HAP-1 (cell line): ENCODE results near the gene GUF1.

ENCODE experiments used
- DNase-seq, 2 experiments: peaks; one replicate each; pipeline ENCODE4 v3.0.0-alpha.2; 2016 to 2020; ENCODE audit warnings: low spot score in 2 of 2
- H3K27me3 ChIP-seq: fragments of 250-450 bp; sonication (Bioruptor Pico); 2 replicates; pipeline ENCODE4 v1.5.1; 2020; ENCODE audit warnings: low read depth, mild to moderate bottlenecking, moderate library complexity
- H3K36me3 ChIP-seq: fragments of 250-450 bp; sonication (Bioruptor Pico); replicated peaks from 2 replicates; pipeline ENCODE4 v1.5.1; 2020; ENCODE audit warnings: mild to moderate bottlenecking
- H3K4me1 ChIP-seq: fragments of 250-450 bp; sonication (Bioruptor Pico); 2 replicates; pipeline ENCODE4 v1.5.1; 2020; ENCODE audit warnings: mild to moderate bottlenecking
- H3K4me3 ChIP-seq: fragments of 250-450 bp; sonication (Bioruptor Pico); 2 replicates; pipeline ENCODE4 v1.5.1; 2020; ENCODE audit warnings: mild to moderate bottlenecking, moderate library complexity
- H3K9me3 ChIP-seq: fragments of 250-450 bp; sonication (Bioruptor Pico); 2 replicates; pipeline ENCODE4 v1.5.1; 2020; ENCODE audit warnings: mild to moderate bottlenecking, moderate library complexity
- in situ Hi-C: fragments of 300-500 bp; cut with MboI; formaldehyde crosslinking; loops from 3 replicates; pipeline ENCODE4 v1.14.3; 2020; ENCODE audit warnings: low sequenced_read_pairs, inconsistent platforms, mixed read lengths

Gene GUF1, protein sequence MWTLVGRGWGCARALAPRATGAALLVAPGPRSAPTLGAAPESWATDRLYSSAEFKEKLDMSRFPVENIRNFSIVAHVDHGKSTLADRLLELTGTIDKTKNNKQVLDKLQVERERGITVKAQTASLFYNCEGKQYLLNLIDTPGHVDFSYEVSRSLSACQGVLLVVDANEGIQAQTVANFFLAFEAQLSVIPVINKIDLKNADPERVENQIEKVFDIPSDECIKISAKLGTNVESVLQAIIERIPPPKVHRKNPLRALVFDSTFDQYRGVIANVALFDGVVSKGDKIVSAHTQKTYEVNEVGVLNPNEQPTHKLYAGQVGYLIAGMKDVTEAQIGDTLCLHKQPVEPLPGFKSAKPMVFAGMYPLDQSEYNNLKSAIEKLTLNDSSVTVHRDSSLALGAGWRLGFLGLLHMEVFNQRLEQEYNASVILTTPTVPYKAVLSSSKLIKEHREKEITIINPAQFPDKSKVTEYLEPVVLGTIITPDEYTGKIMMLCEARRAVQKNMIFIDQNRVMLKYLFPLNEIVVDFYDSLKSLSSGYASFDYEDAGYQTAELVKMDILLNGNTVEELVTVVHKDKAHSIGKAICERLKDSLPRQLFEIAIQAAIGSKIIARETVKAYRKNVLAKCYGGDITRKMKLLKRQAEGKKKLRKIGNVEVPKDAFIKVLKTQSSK

DNA sequence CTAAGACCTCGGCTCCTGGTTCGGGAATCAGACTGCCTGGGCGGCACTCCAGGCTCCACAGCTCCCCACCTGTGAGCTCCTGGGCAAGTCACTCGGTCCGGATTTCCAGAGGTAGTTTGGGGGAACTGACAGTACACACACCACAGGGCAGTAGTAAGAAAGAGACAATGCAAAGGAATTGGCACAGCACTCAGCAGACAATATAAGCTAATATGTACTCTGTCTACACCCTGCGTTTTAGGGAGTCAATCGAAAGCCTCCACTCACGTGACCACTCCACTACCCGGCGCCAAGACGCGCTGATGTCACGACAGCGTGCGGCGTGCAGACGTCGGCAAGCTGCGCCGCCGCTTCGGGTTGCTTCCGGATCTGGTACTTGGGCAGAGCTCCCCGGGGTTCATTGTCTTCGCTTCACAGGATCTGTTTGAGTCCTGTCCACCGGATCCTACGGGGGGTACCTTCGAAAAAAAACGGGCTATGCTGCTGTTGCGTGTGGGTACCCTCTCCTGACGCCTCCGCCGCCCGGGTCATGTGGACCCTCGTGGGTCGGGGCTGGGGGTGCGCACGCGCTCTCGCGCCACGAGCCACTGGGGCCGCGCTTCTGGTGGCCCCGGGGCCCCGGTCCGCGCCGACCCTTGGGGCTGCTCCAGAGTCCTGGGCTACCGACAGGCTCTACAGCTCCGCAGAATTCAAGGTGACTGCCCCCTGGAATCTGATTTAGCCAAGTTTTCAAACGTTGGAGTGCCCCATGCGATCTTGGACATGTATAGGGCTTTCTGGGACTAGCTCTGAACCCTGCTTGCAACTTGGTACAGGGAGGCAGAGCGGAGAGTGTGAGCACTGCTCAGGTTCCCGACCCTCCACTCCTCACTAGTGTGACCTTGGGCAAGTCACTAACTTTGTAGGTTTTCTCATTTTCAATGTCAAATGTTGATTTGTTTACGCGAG lies at the start of gene GUF1:
GUF1 (plus strand) TSS at position 327 of the 948 bp plus-strand sequence; CDS start at position 530, 203 bp downstream.
- Histone ChIP-seq H3K27me3 (no peaks in the 10 kb centered on the region), H3K4me1 (peaks cover 14% of the 10 kb centered on the region), H3K9me3 (no peaks in the 10 kb centered on the region), H3K36me3 (peaks cover 25% of the 10 kb centered on the region), H3K4me3 (peak within 1 kb of the TSS; percentile 74)
- peak; percentile 87 to 90 for DNase-seq
- in situ Hi-C loops = no loop called here

DNA sequence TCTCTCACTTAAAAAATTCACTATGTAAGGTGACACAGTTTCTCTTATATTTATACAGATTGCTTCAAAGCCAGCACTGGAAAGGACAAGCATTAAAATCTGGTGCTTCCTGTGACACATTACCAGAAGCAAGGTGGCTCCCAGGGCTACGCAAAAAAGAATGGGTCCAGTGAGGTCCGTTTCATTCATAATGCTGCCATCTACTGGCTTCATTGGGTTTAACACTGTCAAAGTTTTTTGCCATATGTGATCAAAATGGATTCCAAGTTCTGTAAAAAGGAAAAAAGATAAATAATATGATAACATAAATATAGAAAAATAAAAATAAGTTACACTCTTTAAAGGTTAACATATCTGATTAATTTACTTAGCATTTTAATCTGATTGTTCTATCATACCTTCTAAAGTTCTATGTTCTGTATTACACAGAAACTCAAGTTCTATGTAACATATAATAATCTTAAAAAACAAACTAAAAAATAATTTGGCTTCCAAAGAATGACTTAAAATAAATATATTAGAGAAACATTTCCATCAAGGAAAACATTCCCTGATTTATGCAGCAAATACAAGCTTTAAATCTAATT lies 48.8 kb upstream of the GUF1 start:
- in situ Hi-C loops = loop anchor here (25.0 kb wide), 1 partner anchor 192 kb away; the partner anchor contains the start of gene KCTD8
- DNase-seq = peak; percentile 53 to 64
- no peaks in the 10 kb centered on the region for H3K36me3 ChIP-seq

DNA sequence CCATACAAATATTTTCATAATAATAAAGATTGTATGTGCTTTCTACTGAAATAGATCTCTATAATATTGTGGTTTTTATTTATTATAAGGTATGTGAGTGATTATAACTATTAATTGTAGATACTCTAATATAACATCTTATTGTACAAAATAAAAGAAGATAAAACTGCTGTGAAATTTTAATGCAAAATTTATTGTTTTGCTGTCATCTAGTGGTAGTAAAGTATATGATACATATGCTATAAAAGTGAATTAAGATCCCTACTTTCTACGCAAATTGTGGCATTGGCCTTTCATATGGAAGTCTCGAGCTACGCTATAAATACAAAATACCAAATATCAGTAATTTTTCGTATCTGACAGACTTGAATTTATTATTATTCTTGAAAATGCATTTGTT lies 46.1 kb upstream of the GUF1 start:
- H3K4me3 ChIP-seq = no peak overlapping the region
- H3K4me1 ChIP-seq = no peaks in the 10 kb centered on the region
- H3K36me3 ChIP-seq = no peaks in the 10 kb centered on the region
- in situ Hi-C loops = loop anchor here (25.0 kb wide), 1 partner anchor 195 kb away; the partner anchor contains the start of gene KCTD8
- H3K9me3 ChIP-seq = no peaks in the 10 kb centered on the region
- DNase-seq = peak in 1 of 2 experiments; percentile 3
- H3K27me3 ChIP-seq = peaks cover 5% of the 10 kb centered on the region; the same call in 1 of the 2 replicates

More for the DNA sequence above, 48.8 kb upstream of the GUF1 start:
- Histone ChIP-seq H3K4me1 (no peaks in the 10 kb centered on the region), H3K4me3 (no peak overlapping the region), H3K27me3 (peaks cover 9% of the 10 kb centered on the region), H3K9me3 (no peaks in the 10 kb centered on the region)

DNA sequence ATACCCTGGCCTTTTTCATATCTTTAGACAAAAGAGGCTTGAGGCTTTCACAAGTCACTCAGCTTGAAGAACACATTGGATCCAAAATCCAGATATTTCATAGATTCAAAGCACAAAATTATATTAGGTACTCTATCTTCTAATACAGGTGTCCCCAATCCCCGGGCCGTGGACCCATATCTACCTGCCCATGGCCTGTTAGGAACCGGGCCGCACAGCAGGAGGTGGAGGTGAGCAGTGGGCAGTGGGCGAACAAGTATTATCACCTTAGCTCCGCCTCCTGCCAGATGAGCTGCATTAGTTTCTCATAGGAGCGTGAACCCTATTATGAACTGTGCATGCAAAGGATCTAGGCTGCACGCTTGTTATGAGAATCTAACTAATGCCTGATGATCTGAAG lies 45.5 kb upstream of the GUF1 start:
- Histone ChIP-seq H3K4me3 (no peak overlapping the region), H3K36me3 (no peaks in the 10 kb centered on the region), H3K4me1 (no peaks in the 10 kb centered on the region), H3K27me3 (peaks cover 5% of the 10 kb centered on the region; the same call in 1 of the 2 replicates), H3K9me3 (no peaks in the 10 kb centered on the region)
- in situ Hi-C loops = loop anchor here (25.0 kb wide), 1 partner anchor 195 kb away; the partner anchor contains the start of gene KCTD8
- no peak for DNase-seq

DNA sequence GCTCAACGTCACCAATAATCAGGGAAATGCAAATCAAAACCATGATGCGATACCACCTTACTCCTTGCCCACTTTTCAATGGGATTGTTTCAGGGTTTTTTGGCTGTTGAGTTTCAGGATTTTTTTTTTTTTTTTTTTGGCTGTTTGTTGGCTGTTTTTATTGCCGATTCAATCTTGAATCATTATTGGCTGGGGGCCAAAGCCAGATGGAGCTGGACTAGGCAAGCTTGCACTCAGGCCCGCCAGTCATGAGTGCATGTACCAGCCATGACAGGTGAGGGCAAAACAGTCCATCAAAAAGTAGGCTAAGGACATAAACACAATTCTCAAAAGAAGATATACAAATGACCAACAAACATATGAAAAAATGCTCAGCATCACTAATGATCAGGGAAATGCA lies 40.1 kb upstream of the GUF1 start:
- H3K4me3 ChIP-seq = no peak overlapping the region
- in situ Hi-C loops = loop anchor here (25.0 kb wide), 1 partner anchor 201 kb away; the partner anchor contains the start of gene KCTD8
- no peaks in the 10 kb centered on the region; the same call in 1 of the 2 replicates for H3K27me3 ChIP-seq
- H3K4me1 ChIP-seq = no peaks in the 10 kb centered on the region
- H3K9me3 ChIP-seq = peaks cover 4% of the 10 kb centered on the region; the same call in 1 of the 2 replicates
- DNase-seq = no peak
- no peaks in the 10 kb centered on the region for H3K36me3 ChIP-seq

DNA sequence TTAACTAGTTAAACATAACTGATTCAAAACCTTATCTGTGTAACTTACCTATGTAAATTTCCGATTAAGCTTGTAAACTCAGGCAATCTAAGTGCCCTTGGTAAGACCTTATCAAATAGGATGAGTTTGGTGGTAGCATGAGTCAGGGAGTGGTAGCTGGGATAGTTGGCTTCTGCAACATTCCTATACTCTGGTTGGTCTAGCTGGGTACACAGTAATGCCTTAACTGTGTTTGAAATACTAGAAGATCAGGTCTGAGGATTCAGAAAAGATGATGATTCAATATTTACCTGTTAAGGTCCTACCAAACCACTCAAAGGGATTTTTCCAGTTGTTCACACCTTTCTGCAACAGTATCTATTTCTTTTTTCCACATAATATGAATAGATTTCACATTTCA lies 32.1 kb upstream of the GUF1 start:
- in situ Hi-C loops = loop anchor here (25.0 kb wide), 1 partner anchor 209 kb away; the partner anchor contains the start of gene KCTD8
- no peak for DNase-seq

DNA sequence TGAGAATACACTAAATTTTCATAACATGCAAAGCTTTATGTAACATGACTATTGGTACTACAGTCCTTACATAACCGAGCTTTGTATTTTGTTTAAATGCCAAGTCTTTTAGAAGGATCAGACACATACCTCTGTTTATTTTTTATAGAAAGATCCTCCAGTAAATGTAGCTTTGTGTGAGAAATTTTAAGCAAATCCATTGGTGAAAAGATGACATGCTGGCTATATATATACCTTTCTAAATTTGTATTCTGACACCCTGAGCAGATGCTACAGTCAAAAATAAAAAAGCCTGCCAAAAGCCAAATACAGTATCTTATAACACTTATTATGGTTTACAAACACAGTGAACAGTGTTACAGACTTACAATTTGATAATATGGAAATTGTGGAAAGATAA lies 26.8 kb upstream of the GUF1 start, which contains the start of gene YIPF7:
YIPF7 (minus strand) TSS at position 201 of the 400 bp plus-strand sequence. CDS start 1,525 bp downstream, outside the sequence.
- Histone ChIP-seq H3K4me3 (no peak within 1 kb of the TSS), H3K27me3 (peaks cover 3% of the 10 kb centered on the region; the same call in 1 of the 2 replicates), H3K36me3 (no peaks in the 10 kb centered on the region), H3K9me3 (no peaks in the 10 kb centered on the region), H3K4me1 (no peaks in the 10 kb centered on the region; the same call in 1 of the 2 replicates)
- no peak for DNase-seq
- in situ Hi-C loops = no loop called here

More for the DNA sequence above, 32.1 kb upstream of the GUF1 start:
- H3K27me3 ChIP-seq = no peaks in the 10 kb centered on the region
- peaks cover 5% of the 10 kb centered on the region; the same call in 1 of the 2 replicates for H3K9me3 ChIP-seq
- no peak overlapping the region for H3K4me3 ChIP-seq
- H3K36me3 ChIP-seq = no peaks in the 10 kb centered on the region
- H3K4me1 ChIP-seq = no peaks in the 10 kb centered on the region

DNA sequence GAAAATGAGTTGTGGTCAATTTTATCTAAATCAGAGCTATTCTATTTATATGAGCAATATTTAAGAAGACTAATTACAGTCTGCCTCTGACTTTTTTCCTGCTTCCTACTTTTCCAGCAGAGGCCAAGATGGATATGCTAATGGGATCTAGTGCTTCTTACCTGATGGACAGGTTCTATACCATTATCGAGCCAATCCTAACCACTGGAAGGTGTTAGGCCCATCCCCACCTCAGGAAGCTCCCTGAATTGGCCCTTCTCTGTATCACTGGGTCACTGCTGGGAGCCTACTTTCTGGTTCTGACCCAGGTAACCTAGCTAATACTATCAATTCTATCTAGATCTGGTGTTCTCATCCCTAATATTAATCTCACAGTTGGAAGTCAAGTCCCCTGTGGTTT lies 26.2 kb upstream of the GUF1 start:
- H3K36me3 ChIP-seq = no peaks in the 10 kb centered on the region
- no peaks in the 10 kb centered on the region for H3K9me3 ChIP-seq
- peaks cover 3% of the 10 kb centered on the region; the same call in 1 of the 2 replicates for H3K27me3 ChIP-seq
- DNase-seq = no peak
- no peaks in the 10 kb centered on the region; the same call in 1 of the 2 replicates for H3K4me1 ChIP-seq
- in situ Hi-C loops = no loop called here
- H3K4me3 ChIP-seq = no peak overlapping the region

DNA sequence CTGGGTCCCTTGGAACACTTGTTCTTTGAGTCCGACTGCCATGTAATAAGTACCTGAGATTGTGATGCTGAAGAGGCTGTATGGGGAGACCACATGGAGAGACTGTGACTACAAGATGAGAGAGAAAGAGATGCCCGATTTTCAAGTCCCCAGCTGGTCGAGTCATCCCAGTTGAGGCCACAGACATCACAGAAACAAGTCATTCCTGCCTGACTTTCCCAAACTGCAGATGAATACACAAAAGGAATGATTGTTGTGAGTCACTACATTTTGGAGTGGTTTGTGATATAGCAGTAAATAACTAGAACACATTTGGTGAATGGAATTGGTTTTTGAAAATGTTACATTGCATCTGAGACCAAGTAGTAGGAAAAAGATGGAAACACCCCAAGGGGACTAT lies 17.8 kb upstream of the GUF1 start:
- DNase-seq = no peak
- Histone ChIP-seq H3K4me3 (no peak overlapping the region), H3K9me3 (no peaks in the 10 kb centered on the region), H3K27me3 (no peaks in the 10 kb centered on the region), H3K4me1 (no peaks in the 10 kb centered on the region), H3K36me3 (no peaks in the 10 kb centered on the region)
- in situ Hi-C loops = no loop called here

DNA sequence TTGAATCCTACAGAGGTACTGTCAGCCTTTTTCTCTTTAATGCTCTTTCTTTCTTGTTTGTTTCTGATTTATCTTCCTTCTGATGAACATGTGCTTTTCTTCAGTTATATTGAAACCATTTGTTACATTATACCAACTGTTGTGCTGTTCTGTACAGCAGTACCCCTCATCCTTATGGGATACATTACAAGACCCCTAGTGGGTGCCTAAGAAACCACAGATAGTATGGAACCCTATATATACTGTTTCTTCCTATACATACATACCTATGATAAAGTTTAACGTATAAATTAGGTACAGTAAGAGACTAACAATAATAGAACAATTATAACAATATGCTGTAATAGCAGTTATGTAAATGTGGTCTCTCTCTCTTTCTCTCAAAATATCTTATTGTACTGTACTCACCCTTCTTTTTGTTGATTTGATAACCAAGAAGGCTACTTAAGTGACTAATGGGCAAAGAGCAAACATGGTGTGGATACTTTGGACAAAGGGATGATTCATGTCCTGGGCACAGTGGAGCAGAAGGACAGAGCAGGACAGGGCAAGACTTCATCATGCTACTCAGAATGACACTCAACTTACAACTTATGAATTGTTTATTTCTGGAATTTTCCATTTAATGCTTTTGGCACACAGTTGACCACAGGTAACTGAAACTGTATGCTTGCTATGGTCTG lies 16.1 kb upstream of the GUF1 start:
- Histone ChIP-seq H3K9me3 (no peaks in the 10 kb centered on the region), H3K36me3 (no peaks in the 10 kb centered on the region), H3K4me3 (no peak overlapping the region), H3K4me1 (no peaks in the 10 kb centered on the region), H3K27me3 (no peaks in the 10 kb centered on the region; the same call in 1 of the 2 replicates)
- in situ Hi-C loops = no loop called here
- no peak for DNase-seq

DNA sequence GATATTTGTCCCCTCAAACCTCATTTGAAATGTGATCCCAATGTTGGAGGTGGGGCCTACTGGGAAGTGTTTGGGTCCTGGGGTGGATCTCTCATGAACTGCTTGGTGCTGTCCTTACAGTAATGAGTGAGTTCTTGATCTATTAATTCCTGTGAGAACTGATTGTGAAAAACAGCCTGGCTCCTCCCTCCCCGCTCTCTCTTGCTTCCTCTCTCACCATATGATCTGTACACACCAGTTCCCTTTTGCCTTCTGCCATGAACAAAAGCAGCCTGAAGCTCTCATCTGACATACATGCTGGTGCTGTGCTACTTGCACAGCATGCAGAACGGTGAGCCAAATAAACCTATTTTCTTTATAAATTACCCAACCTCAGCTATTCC lies 15.6 kb upstream of the GUF1 start:
- in situ Hi-C loops = no loop called here
- no peak for DNase-seq
- no peaks in the 10 kb centered on the region for H3K36me3 ChIP-seq
- H3K27me3 ChIP-seq = no peaks in the 10 kb centered on the region; the same call in 1 of the 2 replicates
- no peaks in the 10 kb centered on the region for H3K9me3 ChIP-seq
- H3K4me3 ChIP-seq = no peak overlapping the region
- H3K4me1 ChIP-seq = no peaks in the 10 kb centered on the region

DNA sequence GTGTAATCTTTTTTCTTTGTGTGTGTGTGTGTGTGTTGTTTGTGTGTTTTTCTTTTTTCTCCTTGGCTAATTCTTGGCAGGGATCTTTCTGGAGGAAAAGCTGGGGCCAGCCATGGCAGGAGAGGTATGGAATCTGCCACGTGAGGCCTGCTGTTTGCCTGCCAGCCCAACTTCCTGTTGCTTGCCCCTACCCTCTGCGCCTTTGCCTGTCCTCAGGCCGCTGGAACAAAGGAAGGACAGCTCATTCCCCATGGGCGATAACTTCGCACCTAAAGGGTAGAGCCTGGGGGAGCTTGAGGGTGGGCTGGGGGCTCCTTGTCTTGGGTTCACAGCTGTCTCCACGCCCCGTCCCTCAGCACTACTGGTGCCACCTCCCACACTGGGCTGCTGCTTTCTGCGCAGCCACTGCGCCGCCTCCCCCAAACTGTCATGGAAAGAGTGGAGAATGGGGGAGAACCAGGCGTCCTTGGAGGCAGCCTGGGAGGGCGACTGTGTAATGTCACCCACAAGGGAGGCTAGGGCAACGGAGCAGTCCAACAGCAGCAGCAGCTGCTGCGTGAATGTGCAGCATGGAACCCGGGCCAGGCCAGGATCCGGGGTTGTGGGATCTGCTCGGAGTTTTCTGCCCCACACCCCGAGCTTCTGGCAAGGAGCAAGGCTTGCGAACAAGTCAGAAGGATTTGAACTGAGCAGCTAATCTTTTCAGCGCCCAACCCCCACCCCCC lies 14.5 kb upstream of the GUF1 start:
- in situ Hi-C loops = no loop called here
- DNase-seq = no peak
- no peaks in the 10 kb centered on the region for H3K36me3 ChIP-seq

More for the DNA sequence above, 14.5 kb upstream of the GUF1 start:
- Histone ChIP-seq H3K9me3 (no peaks in the 10 kb centered on the region), H3K4me3 (no peak overlapping the region), H3K27me3 (no peaks in the 10 kb centered on the region; the same call in 1 of the 2 replicates), H3K4me1 (no peaks in the 10 kb centered on the region)
